Measurements from ENCODE around the gene RPSA.
"Not testable (repeated sequence)": the region's sequence is repeated elsewhere in the genome, so short reads cannot be mapped to it uniquely, and the experiment has no call there.

Gene RPSA

GRCh38 chr3:39406368-39407258 lies at the start of gene RPSA:
RPSA (plus strand) TSS chr3:39406720; CDS start chr3:39407654, 934 bp downstream.
- peak within 1 kb of the TSS; percentile 85 for H3K27ac ChIP-seq (ENCODE audit: low read depth, low read length)
- no peaks in the 10 kb centered on the region for H3K9me3 ChIP-seq (ENCODE audit: control insufficient read depth in 1 of 2, low read length in 2 of 2)
- peaks cover 16 to 19% of the 10 kb centered on the region in 2 donors for H3K4me1 ChIP-seq (ENCODE audit: control insufficient read depth in 1 of 2, insufficient read depth in 2 of 2, low read length in 2 of 2)
- H3K9ac ChIP-seq (ENCODE audit: low read depth in 1 of 2, low read length in 2 of 2), result peak within 1 kb of the TSS; percentile 84 to 89
- H3K36me3 ChIP-seq (ENCODE audit: control insufficient read depth in 1 of 2, insufficient read depth in 2 of 2, low read length in 2 of 2), result peaks cover 18 to 36% of the 10 kb centered on the region in 2 donors
- no peaks in the 10 kb centered on the region for H3K27me3 ChIP-seq (ENCODE audit: control insufficient read depth in 1 of 2, insufficient read depth in 2 of 2, low read length in 2 of 2)
- peak within 1 kb of the TSS; percentile 84 to 93 for H3K4me3 ChIP-seq (ENCODE audit: low read depth in 1 of 2, low read length in 2 of 2)

- Histone ChIP-seq H3K9me3 (ENCODE audit: control insufficient read depth in 1 of 2, low read length in 2 of 2) (no peaks in the 10 kb centered on the region), H3K4me3 (ENCODE audit: low read depth in 1 of 2, low read length in 2 of 2) (no peak overlapping the region), H3K4me1 (ENCODE audit: control insufficient read depth in 1 of 2, insufficient read depth in 2 of 2, low read length in 2 of 2) (no peaks in the 10 kb centered on the region), H3K9ac (ENCODE audit: low read depth in 1 of 2, low read length in 2 of 2) (no peak overlapping the region), H3K27ac (ENCODE audit: low read depth, low read length) (no peak overlapping the region), H3K36me3 (ENCODE audit: control insufficient read depth in 1 of 2, insufficient read depth in 2 of 2, low read length in 2 of 2) (no peaks in the 10 kb centered on the region), H3K27me3 (ENCODE audit: control insufficient read depth in 1 of 2, insufficient read depth in 2 of 2, low read length in 2 of 2) (no peaks in the 10 kb centered on the region)
Measured at GRCh38 chr3:39358333-39358732, 48.2 kb upstream of the RPSA start.

GRCh38 chr3:39361252-39361927 lies 45.1 kb upstream of the RPSA start:
- H3K9me3 ChIP-seq (ENCODE audit: control insufficient read depth in 1 of 2, low read length in 2 of 2), result no peaks in the 10 kb centered on the region
- H3K4me3 ChIP-seq (ENCODE audit: low read depth in 1 of 2, low read length in 2 of 2), result no peak overlapping the region
- no peaks in the 10 kb centered on the region for H3K36me3 ChIP-seq (ENCODE audit: control insufficient read depth in 1 of 2, insufficient read depth in 2 of 2, low read length in 2 of 2)
- no peaks in the 10 kb centered on the region for H3K27me3 ChIP-seq (ENCODE audit: control insufficient read depth in 1 of 2, insufficient read depth in 2 of 2, low read length in 2 of 2)
- no peaks in the 10 kb centered on the region for H3K4me1 ChIP-seq (ENCODE audit: control insufficient read depth in 1 of 2, insufficient read depth in 2 of 2, low read length in 2 of 2)
- no peak overlapping the region for H3K9ac ChIP-seq (ENCODE audit: low read depth in 1 of 2, low read length in 2 of 2)
- no peak overlapping the region for H3K27ac ChIP-seq (ENCODE audit: low read depth, low read length)

GRCh38 chr3:39362192-39362591 lies 44.3 kb upstream of the RPSA start:
- H3K36me3 ChIP-seq (ENCODE audit: control insufficient read depth in 1 of 2, insufficient read depth in 2 of 2, low read length in 2 of 2), result no peaks in the 10 kb centered on the region
- no peaks in the 10 kb centered on the region for H3K9me3 ChIP-seq (ENCODE audit: control insufficient read depth in 1 of 2, low read length in 2 of 2)
- no peak overlapping the region for H3K9ac ChIP-seq (ENCODE audit: low read depth in 1 of 2, low read length in 2 of 2)
- no peaks in the 10 kb centered on the region for H3K4me1 ChIP-seq (ENCODE audit: control insufficient read depth in 1 of 2, insufficient read depth in 2 of 2, low read length in 2 of 2)
- H3K27me3 ChIP-seq (ENCODE audit: control insufficient read depth in 1 of 2, insufficient read depth in 2 of 2, low read length in 2 of 2), result no peaks in the 10 kb centered on the region
- no peak overlapping the region for H3K27ac ChIP-seq (ENCODE audit: low read depth, low read length)
- H3K4me3 ChIP-seq (ENCODE audit: low read depth in 1 of 2, low read length in 2 of 2), result no peak overlapping the region

GRCh38 chr3:39362812-39363211 lies 43.7 kb upstream of the RPSA start:
- H3K4me3 ChIP-seq (ENCODE audit: low read depth in 1 of 2, low read length in 2 of 2), result no peak overlapping the region
- no peak overlapping the region for H3K9ac ChIP-seq (ENCODE audit: low read depth in 1 of 2, low read length in 2 of 2)
- H3K27me3 ChIP-seq (ENCODE audit: control insufficient read depth in 1 of 2, insufficient read depth in 2 of 2, low read length in 2 of 2), result no peaks in the 10 kb centered on the region
- no peaks in the 10 kb centered on the region for H3K4me1 ChIP-seq (ENCODE audit: control insufficient read depth in 1 of 2, insufficient read depth in 2 of 2, low read length in 2 of 2)
- no peaks in the 10 kb centered on the region for H3K36me3 ChIP-seq (ENCODE audit: control insufficient read depth in 1 of 2, insufficient read depth in 2 of 2, low read length in 2 of 2)
- H3K9me3 ChIP-seq (ENCODE audit: control insufficient read depth in 1 of 2, low read length in 2 of 2), result no peaks in the 10 kb centered on the region
- H3K27ac ChIP-seq (ENCODE audit: low read depth, low read length), result no peak overlapping the region

GRCh38 chr3:39370450-39370849 lies 36.1 kb upstream of the RPSA start:
- H3K4me3 ChIP-seq (ENCODE audit: low read depth in 1 of 2, low read length in 2 of 2); H3K9me3 ChIP-seq (ENCODE audit: control insufficient read depth in 1 of 2, low read length in 2 of 2); H3K4me1 ChIP-seq (ENCODE audit: control insufficient read depth in 1 of 2, insufficient read depth in 2 of 2, low read length in 2 of 2); H3K9ac ChIP-seq (ENCODE audit: low read depth in 1 of 2, low read length in 2 of 2); H3K27ac ChIP-seq (ENCODE audit: low read depth, low read length); H3K27me3 ChIP-seq (ENCODE audit: control insufficient read depth in 1 of 2, insufficient read depth in 2 of 2, low read length in 2 of 2); H3K36me3 ChIP-seq (ENCODE audit: control insufficient read depth in 1 of 2, insufficient read depth in 2 of 2, low read length in 2 of 2): not testable (repeated sequence)

GRCh38 chr3:39372833-39373232 lies 33.7 kb upstream of the RPSA start:
- H3K27ac ChIP-seq (ENCODE audit: low read depth, low read length), result no peak overlapping the region
- no peak overlapping the region for H3K9ac ChIP-seq (ENCODE audit: low read depth in 1 of 2, low read length in 2 of 2)
- no peaks in the 10 kb centered on the region for H3K9me3 ChIP-seq (ENCODE audit: control insufficient read depth in 1 of 2, low read length in 2 of 2)
- H3K36me3 ChIP-seq (ENCODE audit: control insufficient read depth in 1 of 2, insufficient read depth in 2 of 2, low read length in 2 of 2), result no peaks in the 10 kb centered on the region
- H3K4me1 ChIP-seq (ENCODE audit: control insufficient read depth in 1 of 2, insufficient read depth in 2 of 2, low read length in 2 of 2), result no peaks in the 10 kb centered on the region
- no peak overlapping the region for H3K4me3 ChIP-seq (ENCODE audit: low read depth in 1 of 2, low read length in 2 of 2)
- peaks cover 0 to 4% of the 10 kb centered on the region in 2 donors for H3K27me3 ChIP-seq (ENCODE audit: control insufficient read depth in 1 of 2, insufficient read depth in 2 of 2, low read length in 2 of 2)

- H3K27ac ChIP-seq (ENCODE audit: low read depth, low read length), result no peak overlapping the region
- no peaks in the 10 kb centered on the region for H3K4me1 ChIP-seq (ENCODE audit: control insufficient read depth in 1 of 2, insufficient read depth in 2 of 2, low read length in 2 of 2)
- H3K27me3 ChIP-seq (ENCODE audit: control insufficient read depth in 1 of 2, insufficient read depth in 2 of 2, low read length in 2 of 2), result peaks cover 0 to 4% of the 10 kb centered on the region in 2 donors
- H3K9ac ChIP-seq (ENCODE audit: low read depth in 1 of 2, low read length in 2 of 2), result no peak overlapping the region
- H3K4me3 ChIP-seq (ENCODE audit: low read depth in 1 of 2, low read length in 2 of 2), result no peak overlapping the region
- H3K36me3 ChIP-seq (ENCODE audit: control insufficient read depth in 1 of 2, insufficient read depth in 2 of 2, low read length in 2 of 2), result no peaks in the 10 kb centered on the region
- no peaks in the 10 kb centered on the region for H3K9me3 ChIP-seq (ENCODE audit: control insufficient read depth in 1 of 2, low read length in 2 of 2)
Measured at GRCh38 chr3:39376959-39377634, 29.4 kb upstream of the RPSA start.

- H3K36me3 ChIP-seq (ENCODE audit: control insufficient read depth in 1 of 2, insufficient read depth in 2 of 2, low read length in 2 of 2), result no peaks in the 10 kb centered on the region
- no peaks in the 10 kb centered on the region for H3K4me1 ChIP-seq (ENCODE audit: control insufficient read depth in 1 of 2, insufficient read depth in 2 of 2, low read length in 2 of 2)
- no peak overlapping the region for H3K4me3 ChIP-seq (ENCODE audit: low read depth in 1 of 2, low read length in 2 of 2)
- H3K9ac ChIP-seq (ENCODE audit: low read depth in 1 of 2, low read length in 2 of 2), result no peak overlapping the region
- no peaks in the 10 kb centered on the region for H3K9me3 ChIP-seq (ENCODE audit: control insufficient read depth in 1 of 2, low read length in 2 of 2)
- peaks cover 0 to 4% of the 10 kb centered on the region in 2 donors for H3K27me3 ChIP-seq (ENCODE audit: control insufficient read depth in 1 of 2, insufficient read depth in 2 of 2, low read length in 2 of 2)
- no peak overlapping the region for H3K27ac ChIP-seq (ENCODE audit: low read depth, low read length)
Measured at GRCh38 chr3:39378088-39378487, 28.4 kb upstream of the RPSA start.

Data from duodenal mucosa (tissue), 2 donors.